SK-N-MC (cell line): ENCODE results near the gene TTC17.

Experiments used
- EZH2 ChIP-seq: fragments of 200-600 bp; sonication (generic); IDR thresholded peaks from one replicate; pipeline ENCODE4 v1.6.1; 2017; ENCODE audit warnings: antibody characterized with exemption
- POLR2AphosphoS5 ChIP-seq: IDR thresholded peaks from 2 replicates; pipeline ENCODE4 v1.6.1; 2012; ENCODE audit warnings: mild to moderate bottlenecking, low read depth, low read length, borderline replicate concordance

GRCh38 chr11:43408277-43408676, 49.6 kb downstream of the TTC17 start:
- no peak for TF ChIP-seq POLR2AphosphoS5
- TF ChIP-seq EZH2 = no peak
